GM12878 (cell line): ENCODE measurements around the gene HLA-DQA2. TPM values are rescaled to one million over a fixed set of nuclear protein-coding genes. Genes with fewer than 3 reads are reported as not detected.

ENCODE experiments used
- ATAC-seq: fragments of 200-7000 bp; cut with Tn5 transposase; 3 replicates; pipeline ENCODE4 v1.9.1; 2020; ENCODE audit warnings: mild to moderate bottlenecking, moderate library complexity
- BruUV-seq: library from RNA; stranded (reverse); fragments of 400-500 nt; replicated peaks from 2 replicates; lab custom pipeline; 2021; lab: Mats Ljungman, UMichigan
- CTCF ChIA-PET: fragments of 300-600 bp; sonication (Branson Sonifier 250); formaldehyde crosslinking; extraction: SDS; loops from one replicate; lab custom pipeline; 2021; ENCODE audit warnings: inconsistent platforms; lab: Yijun Ruan, JAX
- POLR2A ChIA-PET: fragments of 350-600 bp; formaldehyde crosslinking; extraction: SDS; loops from one replicate; lab custom pipeline; 2021; ENCODE audit warnings: inconsistent platforms; lab: Charles Lee
- RAD21 ChIA-PET: fragments of 300-600 bp; sonication (Branson Sonifier 250); formaldehyde crosslinking; loops from one replicate; lab custom pipeline; 2023; ENCODE audit warnings: antibody characterized with exemption; ENCODE audit not compliant: unreplicated experiment; lab: Charles Lee
- SMC1A ChIA-PET: fragments of 300-600 bp; sonication (Branson Sonifier 250); formaldehyde crosslinking; loops from one replicate; lab custom pipeline; 2023; ENCODE audit not compliant: unreplicated experiment, uncharacterized antibody; lab: Charles Lee
- DNase-seq: peaks from one replicate; pipeline ENCODE4 v3.0.0-alpha.2; 2011; ENCODE audit warnings: low read depth, low spot score
- FAIRE-seq: peaks from 3 replicates; lab custom pipeline; 2011; peaks lifted over from hg19 to GRCh38; lab: Jason Lieb, UNC
- H2AFZ ChIP-seq: 2 replicates; pipeline ENCODE4 v1.6.0; 2011; ENCODE audit warnings: low read depth, low read length, control low read depth; ENCODE audit not compliant: control insufficient read depth
- H3K27ac ChIP-seq: 2 replicates; pipeline ENCODE4 v1.5.1; 2011; ENCODE audit warnings: control low read depth; ENCODE audit not compliant: control insufficient read depth, insufficient read depth
- H3K27me3 ChIP-seq, 2 experiments: replicated peaks in 1 of 2; 2 replicates each; pipeline versions ENCODE4 v1.6.0 to v1.6.1; 2011; ENCODE audit warnings: low read length in 1 of 2; ENCODE audit not compliant: control insufficient read depth in 2 of 2, insufficient read depth in 2 of 2
- H3K36me3 ChIP-seq, 2 experiments: 2 replicates each; pipeline ENCODE4 v1.5.1; 2011; ENCODE audit warnings: low read length in 1 of 2; ENCODE audit not compliant: control insufficient read depth in 2 of 2, insufficient read depth in 2 of 2
- H3K4me1 ChIP-seq: 2 replicates; pipeline ENCODE4 v1.6.1; 2011; ENCODE audit warnings: mild to moderate bottlenecking, low read length, moderate library complexity, mixed read lengths; ENCODE audit not compliant: control insufficient read depth, insufficient read depth
- H3K4me2 ChIP-seq: 2 replicates; pipeline ENCODE4 v1.6.0; 2011; ENCODE audit warnings: control low read depth; ENCODE audit not compliant: control insufficient read depth, insufficient read depth
- H3K4me3 ChIP-seq: fragments of 200-600 bp; sonication (generic); 2 replicates; pipeline ENCODE4 v1.5.1; 2016
- H3K79me2 ChIP-seq: 2 replicates; pipeline ENCODE4 v1.6.0; 2011; ENCODE audit warnings: low read length; ENCODE audit not compliant: control insufficient read depth, insufficient read depth
- H3K9ac ChIP-seq: 2 replicates; pipeline ENCODE4 v1.8.0; 2011; ENCODE audit warnings: low read length, control low read depth, mixed read lengths; ENCODE audit not compliant: control insufficient read depth, insufficient read depth
- H3K9me3 ChIP-seq: replicated peaks from 3 replicates; pipeline ENCODE4 v1.5.1; 2011; ENCODE audit warnings: mild to moderate bottlenecking, low read length; ENCODE audit not compliant: control insufficient read depth, insufficient read depth
- H4K20me1 ChIP-seq: 2 replicates; pipeline ENCODE4 v1.6.0; 2011; ENCODE audit not compliant: control insufficient read depth, insufficient read depth
- DPF2 ChIP-seq: fragments of 450-650 bp; IDR thresholded peaks from 2 replicates; pipeline ENCODE4 v1.6.1; 2017; ENCODE audit warnings: mild to moderate bottlenecking
- IKZF1 ChIP-seq: fragments of 450-650 bp; conservative IDR thresholded peaks from 2 replicates; pipeline ENCODE4 v1.6.1; 2017; ENCODE audit warnings: antibody characterized with exemption, mild to moderate bottlenecking
- NKRF ChIP-seq: fragments of 450-650 bp; conservative IDR thresholded peaks from 2 replicates; pipeline ENCODE4 v1.6.1; 2017; ENCODE audit warnings: mild to moderate bottlenecking, moderate library complexity
- RAD21 ChIP-seq: IDR thresholded peaks from 2 replicates; pipeline ENCODE4 v1.6.1; 2011; ENCODE audit warnings: mild to moderate bottlenecking, low read depth, low read length, moderate library complexity; ENCODE audit not compliant: insufficient read depth
- RB1 ChIP-seq: fragments of 450-650 bp; formaldehyde crosslinking; IDR thresholded peaks from 2 replicates; pipeline ENCODE4 v1.6.1; 2017; ENCODE audit warnings: mild to moderate bottlenecking, borderline replicate concordance
- ZZZ3 ChIP-seq: IDR thresholded peaks from 2 replicates; pipeline ENCODE4 v1.6.1; 2011; ENCODE audit warnings: low read depth; ENCODE audit not compliant: control insufficient read depth, insufficient read length
- WGBS: methylation state at CpG from one replicate; pipeline ENCODE4 v1.1.6; 2016; ENCODE audit warnings: low lambda C conversion rate; ENCODE audit not compliant: insufficient replicate concordance, insufficient coverage; ENCODE audit errors: missing lambda C conversion rate; 5-methylcytosine and 5-hydroxymethylcytosine counted together
- in situ Hi-C: fragments of 300-500 bp; cut with MboI; formaldehyde crosslinking; loops from 9 replicates; pipeline ENCODE4 v1.14.3; 2018; ENCODE audit warnings: mixed read lengths
- intact Hi-C: fragments of 100-400 bp; cut with micrococcal nuclease; formaldehyde crosslinking; loops from one replicate; pipeline ENCODE4 v1.14.2; 2022; ENCODE audit not compliant: unreplicated experiment
- microRNA-seq: library from miRNA; unstranded; fragments of <30 nt; microRNA quantifications from one replicate; pipeline ENCODE4, GENCODE V29; 2018
- polyA plus RNA-seq, 11 experiments: library from polyadenylated mRNA; depleted of rRNA in 4 of 11; unstranded in 6 of 11; stranded (reverse) in 5 of 11; fragments of >200 nt; fragmentation: Nextera tagmentation in 4 of 11; fragmentation: Illumina TruSeq in 1 of 11; extraction: Ambion mirVana in 4 of 11; extraction: Trizol in 1 of 11; gene quantifications; 1 replicate in 1 of 11; 2 replicates in 10 of 11; pipeline versions ENCODE4 v1.2.1 to v1.2.3, GENCODE V29; 2011 to 2016; ENCODE audit warnings: inconsistent platforms in 2 of 11, missing spikeins in 2 of 11, low read depth in 1 of 11
- small RNA-seq: library from RNA; depleted of rRNA; stranded (forward); fragments of <200 nt; gene quantifications from one replicate; pipeline ENCODE3, GENCODE V24; 2014
- total RNA-seq, 4 experiments: library from RNA; depleted of rRNA in 3 of 4; stranded (reverse); fragments of >200 nt in 3 of 4; fragmentation: Illumina TruSeq in 1 of 4; extraction: Trizol in 1 of 4; gene quantifications; 2 replicates each; pipeline versions ENCODE4 v1.2.1 to v1.2.3, GENCODE V29; 2013 to 2021

HLA-DQA2 gene
- total and polyA plus RNA-seq, 10 of the 15 experiments (the other 5 are each of a cell fraction or from before 2014, with no cell fraction given): 9.1 to 26.4 (median 16.3) TPM

GRCh38 chr6:32794510-32794909, 53.3 kb downstream of the HLA-DQA2 start:
- ChIA-PET SMC1A (interaction anchor here (0.7 to 7.4 kb wide), 10 partner anchors 9 to 548 kb away, joined by 3 to 51 read pairs (median 4); no protein-coding TSS in a partner anchor), RAD21 (interaction anchor here (1.5 to 3.3 kb wide), 6 partner anchors 9 to 380 kb away, joined by 5 to 13 read pairs (median 9); partner anchors contain the start of gene TAP2), CTCF (interaction anchor here (1.0 to 3.3 kb wide), 14 partner anchors 9 to 379 kb away, joined by 3 to 36 read pairs (median 6); partner anchors contain the start of genes PSMB9 and TAP2)
- no peak for ATAC-seq
- Histone ChIP-seq H3K4me2 (no peak overlapping the region), H3K36me3 (no peaks in the 10 kb centered on the region), H3K4me3 (no peak overlapping the region), H3K27ac (no peak overlapping the region)
- FAIRE-seq: no peak
- intact Hi-C loops: no loop called here
- 2% methylated on average over 2 of the region's 2 CpGs for WGBS
- DNase-seq: no peak
- TF ChIP-seq ZZZ3: no peak
- TF ChIP-seq IKZF1: no peak
- TF ChIP-seq RAD21: no peak
- TF ChIP-seq DPF2: no peak
- no peak for TF ChIP-seq NKRF
- no peak for TF ChIP-seq RB1
- TF ChIP-seq, all 136 proteins: peak for 0
- H4K20me1 ChIP-seq: no peaks in the 10 kb centered on the region
- no peaks in the 10 kb centered on the region for H3K79me2 ChIP-seq
- H3K9ac ChIP-seq: no peak overlapping the region
- H3K9me3 ChIP-seq: no peaks in the 10 kb centered on the region
- H3K4me1 ChIP-seq: peaks cover 16% of the 10 kb centered on the region
- in situ Hi-C loops: loop anchor here (5.0 kb wide), 1 partner anchor 382 kb away; no protein-coding TSS in a partner anchor
- POLR2A ChIA-PET: interaction anchor here (0.6 to 1.1 kb wide), 3 partner anchors 9 to 348 kb away, joined by 3 to 4 read pairs (median 3); no protein-coding TSS in a partner anchor
- no TSS peak for BruUV-seq
- H3K27me3 ChIP-seq: peaks cover 2 to 11% of the 10 kb centered on the region in 2 experiments
- H2AFZ ChIP-seq: no peak overlapping the region

Small RNAs within 50 kb of the gene (microRNA-seq; reads per million reads assigned to microRNA genes)
- not detected for gene MIR3135B

Small RNAs within 50 kb of the gene (small RNA-seq; reads per million reads assigned to genes)
- not detected for gene MIR3135B

Other genes with a start within 250 kb of the HLA-DQA2 start
Only the 7 nearest of the 13 such genes appear.
- gene HLA-DQA1, start 104.0 kb upstream of the HLA-DQA2 start, total RNA-seq (2014; rRNA removed): 395 and 433 TPM in 2 replicates
- 498 and 529 TPM in 2 replicates for gene HLA-DQA1, start 104.0 kb upstream of the HLA-DQA2 start, total RNA-seq (2014; rRNA removed; fragmentation: Illumina TruSeq; extraction: Trizol)
- 664 and 712 TPM in 2 replicates for gene HLA-DQA1, start 104.0 kb upstream of the HLA-DQA2 start, total RNA-seq (2021)
- gene HLA-DQA1, start 104.0 kb upstream of the HLA-DQA2 start, polyA plus RNA-seq (2011; rRNA removed): 1,353 and 1,769 TPM in 2 replicates
- 792 and 799 TPM in 2 replicates for gene HLA-DQA1, start 104.0 kb upstream of the HLA-DQA2 start, polyA plus RNA-seq (2014; fragmentation: Illumina TruSeq; extraction: Trizol)
- 100 to 1,000 TPM; 327 to 423 TPM for gene HLA-DQA1, start 104.0 kb upstream of the HLA-DQA2 start, polyA plus RNA-seq (2014; fragmentation: Nextera tagmentation; extraction: Ambion mirVana)
- 515 and 552 TPM in 2 replicates for gene HLA-DQA1, start 104.0 kb upstream of the HLA-DQA2 start, polyA plus RNA-seq (2014; rRNA removed)
- gene HLA-DQA1, start 104.0 kb upstream of the HLA-DQA2 start, polyA plus RNA-seq (2016; fragmentation: Nextera tagmentation; extraction: Ambion mirVana): 100 to 1,000 TPM; 289 to 291 TPM
- gene HLA-DQB1, start 74.7 kb upstream of the HLA-DQA2 start, total RNA-seq (2014; rRNA removed): 127 and 148 TPM in 2 replicates
- gene HLA-DQB1, start 74.7 kb upstream of the HLA-DQA2 start, total RNA-seq (2014; rRNA removed; fragmentation: Illumina TruSeq; extraction: Trizol): 70.6 and 77.7 TPM in 2 replicates
- gene HLA-DQB1, start 74.7 kb upstream of the HLA-DQA2 start, total RNA-seq (2021): 119 and 121 TPM in 2 replicates
- 253 and 403 TPM in 2 replicates for gene HLA-DQB1, start 74.7 kb upstream of the HLA-DQA2 start, polyA plus RNA-seq (2011; rRNA removed)
- gene HLA-DQB1, start 74.7 kb upstream of the HLA-DQA2 start, polyA plus RNA-seq (2014; fragmentation: Illumina TruSeq; extraction: Trizol): 46.4 and 73.9 TPM in 2 replicates
- 10 to 100 TPM; 38.1 to 66.1 TPM for gene HLA-DQB1, start 74.7 kb upstream of the HLA-DQA2 start, polyA plus RNA-seq (2014; fragmentation: Nextera tagmentation; extraction: Ambion mirVana)
- gene HLA-DQB1, start 74.7 kb upstream of the HLA-DQA2 start, polyA plus RNA-seq (2014; rRNA removed): 106 and 112 TPM in 2 replicates
- 10 to 100 TPM; 85.5 to 97.3 TPM for gene HLA-DQB1, start 74.7 kb upstream of the HLA-DQA2 start, polyA plus RNA-seq (2016; fragmentation: Nextera tagmentation; extraction: Ambion mirVana)
- gene HLA-DQB2, start 22.1 kb downstream of the HLA-DQA2 start, total RNA-seq (2014; rRNA removed): 0.28 and 0.76 TPM in 2 replicates
- gene HLA-DQB2, start 22.1 kb downstream of the HLA-DQA2 start, total RNA-seq (2014; rRNA removed; fragmentation: Illumina TruSeq; extraction: Trizol): 5.6 and 7.4 TPM in 2 replicates
- 26.7 and 27.1 TPM in 2 replicates for gene HLA-DQB2, start 22.1 kb downstream of the HLA-DQA2 start, total RNA-seq (2021)
- gene HLA-DQB2, start 22.1 kb downstream of the HLA-DQA2 start, polyA plus RNA-seq (2011; rRNA removed): 6.5 and 10.1 TPM in 2 replicates
- 0.38 and 3.1 TPM in 2 replicates for gene HLA-DQB2, start 22.1 kb downstream of the HLA-DQA2 start, polyA plus RNA-seq (2014; fragmentation: Illumina TruSeq; extraction: Trizol)
- 1 to 10 TPM; 6.6 to 9.5 TPM for gene HLA-DQB2, start 22.1 kb downstream of the HLA-DQA2 start, polyA plus RNA-seq (2014; fragmentation: Nextera tagmentation; extraction: Ambion mirVana)
- 0.38 and 0.90 TPM in 2 replicates for gene HLA-DQB2, start 22.1 kb downstream of the HLA-DQA2 start, polyA plus RNA-seq (2014; rRNA removed)
- gene HLA-DQB2, start 22.1 kb downstream of the HLA-DQA2 start, polyA plus RNA-seq (2016; fragmentation: Nextera tagmentation; extraction: Ambion mirVana): 10 to 100 TPM; 18.5 to 20.2 TPM
- 38.4 and 43.5 TPM in 2 replicates for gene HLA-DOB, start 75.6 kb downstream of the HLA-DQA2 start, total RNA-seq (2014; rRNA removed)
- 33.3 and 38.1 TPM in 2 replicates for gene HLA-DOB, start 75.6 kb downstream of the HLA-DQA2 start, total RNA-seq (2014; rRNA removed; fragmentation: Illumina TruSeq; extraction: Trizol)
- 30.3 and 31.5 TPM in 2 replicates for gene HLA-DOB, start 75.6 kb downstream of the HLA-DQA2 start, total RNA-seq (2021)
- gene HLA-DOB, start 75.6 kb downstream of the HLA-DQA2 start, polyA plus RNA-seq (2011; rRNA removed): 32.7 and 41.1 TPM in 2 replicates
- 47.8 and 63.6 TPM in 2 replicates for gene HLA-DOB, start 75.6 kb downstream of the HLA-DQA2 start, polyA plus RNA-seq (2014; fragmentation: Illumina TruSeq; extraction: Trizol)
- gene HLA-DOB, start 75.6 kb downstream of the HLA-DQA2 start, polyA plus RNA-seq (2014; fragmentation: Nextera tagmentation; extraction: Ambion mirVana): 10 to 100 TPM; 75.6 to 79.1 TPM
- 30.6 and 35.5 TPM in 2 replicates for gene HLA-DOB, start 75.6 kb downstream of the HLA-DQA2 start, polyA plus RNA-seq (2014; rRNA removed)
- gene HLA-DOB, start 75.6 kb downstream of the HLA-DQA2 start, polyA plus RNA-seq (2016; fragmentation: Nextera tagmentation; extraction: Ambion mirVana): 10 to 100 TPM; 27.4 to 29.6 TPM
- 58.1 and 60.3 TPM in 2 replicates for gene TAP2, start 97.3 kb downstream of the HLA-DQA2 start, total RNA-seq (2014; rRNA removed)
- gene TAP2, start 97.3 kb downstream of the HLA-DQA2 start, total RNA-seq (2014; rRNA removed; fragmentation: Illumina TruSeq; extraction: Trizol): 31.9 and 37.2 TPM in 2 replicates
- 77.2 and 87.3 TPM in 2 replicates for gene TAP2, start 97.3 kb downstream of the HLA-DQA2 start, total RNA-seq (2021)
- gene TAP2, start 97.3 kb downstream of the HLA-DQA2 start, polyA plus RNA-seq (2011; rRNA removed): 25.5 and 38.8 TPM in 2 replicates
- gene TAP2, start 97.3 kb downstream of the HLA-DQA2 start, polyA plus RNA-seq (2014; fragmentation: Illumina TruSeq; extraction: Trizol): 45.7 and 47.7 TPM in 2 replicates
- 1 to 10 TPM; 5.3 to 6.7 TPM for gene TAP2, start 97.3 kb downstream of the HLA-DQA2 start, polyA plus RNA-seq (2014; fragmentation: Nextera tagmentation; extraction: Ambion mirVana)
- 49.6 and 71.6 TPM in 2 replicates for gene TAP2, start 97.3 kb downstream of the HLA-DQA2 start, polyA plus RNA-seq (2014; rRNA removed)
- gene TAP2, start 97.3 kb downstream of the HLA-DQA2 start, polyA plus RNA-seq (2016; fragmentation: Nextera tagmentation; extraction: Ambion mirVana): 1 to 10 TPM; 8.3 to 9.0 TPM
- gene PSMB8, start 102.7 kb downstream of the HLA-DQA2 start, total RNA-seq (2014; rRNA removed): 386 and 388 TPM in 2 replicates
- 311 and 327 TPM in 2 replicates for gene PSMB8, start 102.7 kb downstream of the HLA-DQA2 start, total RNA-seq (2014; rRNA removed; fragmentation: Illumina TruSeq; extraction: Trizol)
- 366 TPM in 2 replicates for gene PSMB8, start 102.7 kb downstream of the HLA-DQA2 start, total RNA-seq (2021)
- 321 and 384 TPM in 2 replicates for gene PSMB8, start 102.7 kb downstream of the HLA-DQA2 start, polyA plus RNA-seq (2011; rRNA removed)
- gene PSMB8, start 102.7 kb downstream of the HLA-DQA2 start, polyA plus RNA-seq (2014; fragmentation: Illumina TruSeq; extraction: Trizol): 272 and 304 TPM in 2 replicates
- gene PSMB8, start 102.7 kb downstream of the HLA-DQA2 start, polyA plus RNA-seq (2014; fragmentation: Nextera tagmentation; extraction: Ambion mirVana): 100 to 1,000 TPM; 353 to 557 TPM
- 374 and 411 TPM in 2 replicates for gene PSMB8, start 102.7 kb downstream of the HLA-DQA2 start, polyA plus RNA-seq (2014; rRNA removed)
- 100 to 1,000 TPM; 495 to 538 TPM for gene PSMB8, start 102.7 kb downstream of the HLA-DQA2 start, polyA plus RNA-seq (2016; fragmentation: Nextera tagmentation; extraction: Ambion mirVana)
- gene TAP1, start 112.3 kb downstream of the HLA-DQA2 start, total RNA-seq (2014; rRNA removed): 179 and 183 TPM in 2 replicates
- 103 and 108 TPM in 2 replicates for gene TAP1, start 112.3 kb downstream of the HLA-DQA2 start, total RNA-seq (2014; rRNA removed; fragmentation: Illumina TruSeq; extraction: Trizol)
- gene TAP1, start 112.3 kb downstream of the HLA-DQA2 start, total RNA-seq (2021): 177 and 194 TPM in 2 replicates
- gene TAP1, start 112.3 kb downstream of the HLA-DQA2 start, polyA plus RNA-seq (2011; rRNA removed): 136 and 198 TPM in 2 replicates
- gene TAP1, start 112.3 kb downstream of the HLA-DQA2 start, polyA plus RNA-seq (2014; fragmentation: Illumina TruSeq; extraction: Trizol): 107 and 126 TPM in 2 replicates
- 10 to 100 TPM; 33.4 to 60.0 TPM for gene TAP1, start 112.3 kb downstream of the HLA-DQA2 start, polyA plus RNA-seq (2014; fragmentation: Nextera tagmentation; extraction: Ambion mirVana)
- gene TAP1, start 112.3 kb downstream of the HLA-DQA2 start, polyA plus RNA-seq (2014; rRNA removed): 160 and 161 TPM in 2 replicates
- gene TAP1, start 112.3 kb downstream of the HLA-DQA2 start, polyA plus RNA-seq (2016; fragmentation: Nextera tagmentation; extraction: Ambion mirVana): 100 to 1,000 TPM; 230 to 249 TPM